Renal cortical epithelial cell (primary cell): Measurements from ENCODE around the gene IAPP. TPM values are rescaled to one million over a fixed set of nuclear protein-coding genes. Genes with fewer than 3 reads are reported as not detected.
"Not testable (repeated sequence)": the region's sequence is repeated elsewhere in the genome, so short reads cannot be mapped to it uniquely, and the experiment has no call there.

Source experiments
- DNase-seq: peaks from one replicate; pipeline ENCODE4 v3.0.0-alpha.2; 2011; ENCODE audit warnings: low read depth
- total RNA-seq: library from RNA; depleted of rRNA; stranded (reverse); fragments of >200 nt; gene quantifications from 2 replicates; pipeline ENCODE4 v1.2.3, GENCODE V29; 2014

IAPP gene
- total RNA-seq, 1 donor from 2014 or later, result not detected

- no peak for DNase-seq
These were observed 6.5 kb downstream of the IAPP start for GRCh38 chr12:21379218-21379617.

DNA sequence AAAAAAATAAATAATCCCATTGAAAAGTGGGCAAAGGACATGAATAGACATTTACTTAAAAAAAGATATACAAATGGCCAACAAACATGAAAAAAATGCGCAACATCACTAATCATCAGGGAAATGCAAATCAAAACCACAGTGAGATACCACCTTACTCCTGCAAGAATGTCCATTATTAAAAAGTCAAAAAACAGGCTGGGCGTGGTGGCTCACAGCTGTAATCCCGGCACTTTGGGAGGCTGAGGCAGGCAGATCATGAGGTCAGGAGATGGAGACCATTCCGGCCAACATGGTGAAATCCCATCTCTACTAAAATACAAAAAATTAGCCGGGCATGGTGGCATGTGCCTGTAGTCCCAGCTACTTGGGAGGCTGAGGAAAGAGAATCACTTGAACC is 8.6 kb downstream of the IAPP start:
- DNase-seq, result not testable (repeated sequence)

GRCh38 chr12:21384261-21384660 is 11.6 kb downstream of the IAPP start:
- peak; percentile 1 for DNase-seq

DNA sequence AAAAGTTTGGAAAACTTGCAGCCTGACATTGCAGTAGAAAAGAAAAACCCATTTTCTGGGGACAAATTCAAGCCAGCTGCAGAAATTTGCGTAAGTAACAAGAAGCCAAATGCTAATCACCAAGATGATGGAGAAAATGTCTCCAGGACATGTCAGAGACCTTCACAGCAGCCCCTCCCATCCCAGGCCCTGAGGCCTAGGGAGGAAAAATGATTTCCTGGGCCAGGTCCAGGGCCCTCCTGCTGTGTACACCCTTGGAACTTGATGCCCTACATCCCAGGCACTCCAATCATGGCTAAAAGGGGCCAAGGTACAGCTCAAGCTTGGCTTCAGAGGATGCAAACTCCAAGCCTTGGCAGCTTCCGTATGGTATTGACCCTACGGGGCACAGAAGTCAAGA is 14.5 kb downstream of the IAPP start:
- DNase-seq, result no peak

GRCh38 chr12:21392384-21392783 is 19.7 kb downstream of the IAPP start:
- no peak for DNase-seq

DNA sequence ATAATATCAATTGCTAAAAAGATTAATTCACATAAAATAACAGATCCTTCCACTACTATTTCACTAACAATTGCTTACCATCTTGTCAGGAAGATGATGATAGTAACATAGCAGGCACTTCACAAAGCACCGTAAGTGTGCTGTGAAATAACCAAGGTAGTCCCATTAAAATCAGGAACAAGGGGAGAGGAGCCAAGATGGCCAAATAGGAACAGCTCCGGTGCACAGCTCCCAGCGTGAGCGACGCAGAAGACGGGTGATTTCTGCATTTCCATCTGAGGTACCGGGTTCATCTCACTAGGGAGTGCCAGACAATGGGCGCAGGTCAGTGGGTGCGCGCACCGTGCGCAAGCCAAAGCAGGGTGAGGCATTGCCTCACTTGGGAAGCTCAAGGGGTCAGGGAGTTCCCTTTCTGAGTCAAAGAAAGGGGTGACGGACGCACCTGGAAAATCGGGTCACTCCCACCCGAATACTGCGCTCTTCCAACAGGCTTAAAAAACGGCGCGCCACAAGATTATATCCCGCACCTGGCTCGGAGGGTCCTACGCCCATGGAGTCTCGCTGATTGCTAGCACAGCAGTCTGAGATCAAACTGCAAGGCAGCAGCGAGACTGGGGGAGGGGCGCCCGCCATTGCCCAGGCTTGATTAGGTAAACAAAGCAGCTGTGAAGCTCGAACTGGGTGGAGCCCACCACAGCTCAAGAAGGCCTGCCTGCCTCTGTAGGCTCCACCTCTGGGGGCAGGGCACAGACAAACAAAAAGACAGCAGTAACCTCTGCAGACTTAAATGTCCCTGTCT is 22.3 kb downstream of the IAPP start:
- DNase-seq, result not testable (repeated sequence)

GRCh38 chr12:21413369-21414277 is 40.9 kb downstream of the IAPP start:
- DNase-seq, result no peak

DNA sequence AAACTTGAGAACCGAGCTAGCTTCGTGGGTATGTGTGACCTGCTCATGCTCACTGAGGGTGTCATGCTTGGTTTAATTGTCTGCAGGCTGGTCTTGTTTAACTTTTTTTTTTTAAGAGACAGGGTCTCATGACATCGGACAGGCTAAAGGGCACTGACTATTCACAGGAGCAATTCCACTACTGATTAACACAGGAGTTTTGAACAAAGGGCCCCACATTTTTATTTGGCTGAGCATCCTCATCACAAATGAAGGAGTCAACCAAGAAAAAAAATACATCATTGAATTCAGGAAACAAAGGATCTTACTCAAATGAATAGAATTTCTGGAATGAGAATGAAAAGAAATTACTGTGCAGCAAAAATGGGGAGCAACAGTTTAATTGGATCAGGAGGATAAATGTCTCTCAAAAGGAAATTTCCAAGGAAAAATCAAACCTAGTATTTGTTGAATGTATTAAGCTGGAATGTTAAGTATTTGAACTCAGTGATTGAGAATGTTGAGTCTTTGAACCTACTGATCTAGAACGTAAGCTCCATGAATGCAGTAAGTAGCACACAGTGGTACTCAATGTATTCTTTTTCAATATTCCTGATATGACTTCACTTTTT is 43.9 kb downstream of the IAPP start:
- DNase-seq, result peak; percentile 84

- DNase-seq, result peak; percentile 25
These were observed 45.7 kb downstream of the IAPP start for GRCh38 chr12:21418398-21418797.

DNA sequence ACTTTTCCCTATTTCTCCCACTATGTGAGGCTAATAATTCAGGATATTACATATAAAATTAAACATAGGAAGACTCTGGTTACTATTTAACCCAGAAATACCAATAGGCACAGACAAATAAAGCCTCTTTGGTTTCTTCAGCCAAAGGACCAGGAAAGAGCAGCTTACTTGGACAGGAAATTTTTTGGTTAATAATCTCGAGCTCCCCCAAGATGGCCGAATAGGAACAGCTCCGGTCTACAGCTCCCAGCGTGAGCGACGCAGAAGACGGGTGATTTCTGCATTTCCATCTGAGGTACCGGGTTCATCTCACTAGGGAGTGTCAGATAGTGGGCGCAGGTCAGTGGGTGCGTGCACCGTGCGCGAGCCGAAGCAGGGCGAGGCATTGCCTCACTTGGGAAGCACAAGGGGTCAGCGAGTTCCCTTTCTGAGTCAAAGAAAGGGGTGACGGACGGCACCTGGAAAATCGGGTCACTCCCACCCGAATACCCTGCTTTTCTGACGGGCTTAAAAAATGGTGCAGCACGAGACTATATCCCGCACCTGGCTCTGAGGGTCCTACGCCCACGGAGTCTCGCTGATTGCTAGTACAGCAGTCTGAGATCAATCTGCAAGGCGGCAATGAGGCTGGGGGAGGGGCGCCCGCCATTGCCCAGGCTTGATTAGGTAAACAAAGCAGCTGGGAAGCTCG is 46.5 kb downstream of the IAPP start:
- DNase-seq, result not testable (repeated sequence)

DNA sequence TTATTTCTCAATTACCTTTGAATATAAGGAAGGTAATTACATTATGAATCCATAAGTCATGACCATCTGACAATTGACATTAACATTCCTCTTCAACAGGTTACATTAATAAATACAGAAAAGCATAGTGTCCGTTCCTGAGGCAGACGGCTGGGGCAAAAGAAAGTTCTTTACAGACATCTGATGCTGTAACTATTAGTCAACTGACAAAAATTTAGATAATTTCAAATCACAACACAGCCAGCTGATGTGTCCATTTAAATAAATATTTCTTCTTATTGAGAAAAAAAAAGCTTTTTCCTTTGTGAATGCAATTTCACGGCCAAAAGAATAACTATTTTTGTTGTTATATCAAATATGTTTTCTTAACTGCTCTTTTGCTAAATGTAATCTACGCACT is 55.5 kb downstream of the IAPP start:
- no peak for DNase-seq

Other genes with a start within 250 kb of the IAPP start
- gene SLCO1B1, start 241.7 kb upstream of the IAPP start, total RNA-seq, result not detected in 2 replicates
- gene SLCO1A2, start 38.0 kb upstream of the IAPP start, total RNA-seq, result 0.35 and 0.52 TPM in 2 replicates
- 12.9 and 28.9 TPM in 2 replicates for gene PYROXD1, start 64.8 kb downstream of the IAPP start, total RNA-seq
- 40.7 and 62.0 TPM in 2 replicates for gene RECQL, start 128.7 kb downstream of the IAPP start, total RNA-seq
- gene GOLT1B, start 128.9 kb downstream of the IAPP start, total RNA-seq, result 47.5 and 89.3 TPM in 2 replicates
- 14.4 and 68.0 TPM in 2 replicates for gene SPX, start 153.4 kb downstream of the IAPP start, total RNA-seq
- gene GYS2, start 231.9 kb downstream of the IAPP start, total RNA-seq, result not detected in 2 replicates